ENCODE measurements around the gene PLXDC2.
A peak's percentile ranks its signal among the peaks of the same experiment; 100 is the strongest.

The PLXDC2 gene

DNA sequence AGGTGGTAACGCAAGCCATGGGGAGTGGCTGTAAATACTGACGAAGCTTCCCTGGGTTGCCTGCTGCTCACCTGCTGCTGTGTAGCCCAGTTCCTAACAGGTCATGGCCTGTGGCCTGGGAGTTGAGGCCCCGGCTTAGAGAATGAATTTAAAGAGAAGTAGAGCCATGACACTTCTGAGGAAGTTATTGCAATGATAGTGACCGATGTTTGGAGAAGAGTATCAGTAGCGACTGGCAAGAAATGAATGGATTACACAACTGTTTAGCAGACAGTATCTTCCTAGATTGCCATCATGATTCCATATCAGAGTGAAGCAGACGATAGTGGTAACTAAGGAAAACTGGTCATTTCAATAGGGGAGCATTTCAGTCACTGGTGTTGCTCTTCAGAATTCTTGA is 249.6 kb downstream of the PLXDC2 start:
- no peak for DNase-seq

DNA sequence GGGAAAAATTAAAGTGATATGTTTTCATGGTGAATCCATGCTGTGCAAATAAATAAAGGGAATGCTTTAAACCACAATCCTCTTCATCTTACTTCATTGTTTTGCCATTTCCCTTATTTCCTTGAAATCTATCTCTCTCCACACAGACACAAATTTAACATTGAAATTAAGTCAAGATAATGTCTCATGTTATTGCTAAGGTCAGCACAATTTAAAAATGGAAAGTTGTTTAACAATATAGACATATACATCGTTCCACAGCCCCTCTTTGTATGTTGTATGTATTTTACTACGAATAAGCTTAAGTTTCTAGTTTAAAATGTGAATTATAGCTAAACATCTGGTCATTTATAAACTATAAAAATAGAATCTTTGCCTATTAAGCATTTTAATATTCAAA is 256.9 kb downstream of the PLXDC2 start:
- no peak for DNase-seq

DNA sequence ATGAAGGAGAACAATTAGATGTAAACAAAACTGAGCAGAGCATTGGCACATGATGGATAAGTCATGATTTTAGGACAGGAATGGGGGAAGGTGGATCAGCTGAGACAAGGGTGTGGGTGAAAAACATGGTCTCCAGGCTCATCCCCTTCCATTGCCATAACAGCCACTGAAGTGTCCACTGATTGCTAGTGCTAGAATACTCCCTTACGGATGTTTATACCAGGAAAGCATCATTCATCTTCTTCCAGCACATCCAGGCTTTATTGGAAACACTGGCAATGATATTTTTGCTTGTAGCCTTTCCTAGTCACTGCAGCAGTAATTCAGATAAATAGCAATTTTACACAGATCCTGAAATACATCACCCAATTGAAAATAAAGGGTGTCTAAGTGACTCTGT is 259.5 kb downstream of the PLXDC2 start:
- DNase-seq: no peak

DNA sequence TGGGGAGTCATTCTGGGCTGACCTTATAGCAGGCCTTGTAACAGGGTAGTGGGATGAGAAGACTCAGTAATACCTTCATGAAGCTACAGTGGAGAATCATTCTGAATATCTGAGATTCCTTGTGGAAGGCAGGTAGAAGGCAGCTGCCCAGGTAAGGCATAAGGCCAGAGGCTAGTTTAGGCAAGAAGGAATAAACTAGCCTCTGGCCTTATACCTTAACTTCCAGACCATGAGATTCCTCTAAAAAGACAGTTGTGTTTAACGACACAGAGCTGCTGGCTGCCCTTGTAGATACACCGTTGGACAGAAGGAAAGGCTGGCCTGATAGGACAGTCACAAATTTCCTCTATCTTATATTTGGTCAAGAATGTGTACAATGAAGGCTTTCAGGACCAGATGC is 268.2 kb downstream of the PLXDC2 start:
- DNase-seq: no peak

DNA sequence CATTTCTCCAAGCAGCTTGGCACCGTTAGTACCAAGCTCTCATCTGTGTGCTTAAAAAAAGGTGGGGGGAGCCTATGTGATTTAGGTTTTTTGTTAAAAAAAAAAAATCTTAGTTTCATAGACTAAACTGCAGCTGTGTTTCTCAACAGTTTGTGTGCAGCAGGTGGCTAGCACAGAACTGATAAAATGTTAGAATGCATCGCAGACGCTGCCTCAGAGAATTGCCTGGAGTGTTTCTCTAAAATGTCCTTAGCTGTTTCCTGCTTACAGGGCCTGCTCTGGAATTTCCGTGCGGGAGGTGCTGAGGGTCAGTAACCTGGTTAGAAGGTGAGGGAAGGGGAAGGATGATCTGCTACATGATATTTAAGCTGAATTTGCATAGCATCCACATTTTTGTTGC is 268.9 kb downstream of the PLXDC2 start:
- DNase-seq: no peak

DNA sequence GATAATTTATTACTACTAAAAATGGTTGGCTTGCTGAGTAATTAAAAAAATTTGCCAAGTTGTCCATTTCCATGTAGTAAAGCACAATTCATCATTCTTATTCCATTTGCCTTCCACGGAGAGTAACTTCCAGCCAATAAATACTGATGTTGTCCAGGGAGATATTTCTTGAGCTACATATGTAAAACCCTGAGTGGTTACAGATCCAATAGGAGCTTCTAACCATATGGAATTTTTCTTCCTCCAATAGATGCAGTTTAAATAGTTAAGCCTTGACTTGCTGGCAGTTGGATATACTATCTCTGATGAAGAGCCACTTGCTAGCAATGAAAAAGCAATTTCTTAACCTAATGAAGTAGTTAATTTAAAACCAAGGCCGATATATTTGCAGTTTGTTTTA is 271.1 kb downstream of the PLXDC2 start:
- no peak for DNase-seq

DNA sequence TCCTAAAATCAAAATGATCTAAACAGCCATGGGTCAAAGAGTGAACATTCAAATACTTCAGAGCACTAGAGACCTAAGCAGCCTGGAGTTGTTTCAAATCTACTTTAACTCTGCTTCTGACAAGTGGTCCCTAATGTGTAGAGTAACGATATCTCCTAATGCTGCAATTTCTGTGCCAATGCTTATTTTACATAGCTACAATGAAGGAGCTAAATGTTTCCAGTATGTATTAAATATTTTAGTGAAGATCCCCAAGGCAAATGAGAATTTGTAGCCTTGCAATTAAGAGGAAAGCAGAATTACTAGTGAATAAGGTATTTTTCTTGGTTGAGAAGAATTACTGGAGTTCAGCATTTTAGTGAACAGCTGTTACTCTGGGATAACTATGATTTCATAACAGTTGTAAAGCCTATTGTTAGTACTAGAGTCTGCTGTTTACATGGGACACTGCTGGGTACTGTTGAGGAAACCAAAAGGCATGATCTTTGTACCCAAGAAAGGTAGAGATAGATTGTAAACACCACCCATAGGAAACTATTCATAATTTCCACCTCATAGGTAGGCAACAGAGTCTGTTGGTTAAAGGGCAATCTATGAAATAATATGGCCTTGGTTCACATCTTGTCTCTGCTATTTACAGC is 271.9 kb downstream of the PLXDC2 start:
- DNase-seq: no peak

DNA sequence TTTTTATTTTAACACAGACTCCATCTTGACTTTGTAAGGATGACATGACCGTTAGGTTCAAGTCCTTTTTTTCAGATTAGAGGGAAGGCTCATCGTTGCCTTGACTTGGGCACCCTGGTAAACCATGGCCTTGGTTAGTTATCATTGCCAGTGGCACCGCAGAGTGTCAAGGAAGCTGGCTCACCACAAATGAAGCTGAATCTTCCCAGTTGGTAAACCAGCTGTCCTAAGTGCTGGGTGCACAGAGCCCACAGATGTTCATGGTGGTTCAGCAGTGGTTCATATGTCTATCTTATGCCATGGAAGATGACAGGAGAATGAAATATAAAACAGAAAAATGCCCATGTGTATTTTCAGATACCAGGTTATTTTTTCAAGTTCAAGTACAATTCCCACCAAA is 273.6 kb downstream of the PLXDC2 start:
- DNase-seq: no peak

DNA sequence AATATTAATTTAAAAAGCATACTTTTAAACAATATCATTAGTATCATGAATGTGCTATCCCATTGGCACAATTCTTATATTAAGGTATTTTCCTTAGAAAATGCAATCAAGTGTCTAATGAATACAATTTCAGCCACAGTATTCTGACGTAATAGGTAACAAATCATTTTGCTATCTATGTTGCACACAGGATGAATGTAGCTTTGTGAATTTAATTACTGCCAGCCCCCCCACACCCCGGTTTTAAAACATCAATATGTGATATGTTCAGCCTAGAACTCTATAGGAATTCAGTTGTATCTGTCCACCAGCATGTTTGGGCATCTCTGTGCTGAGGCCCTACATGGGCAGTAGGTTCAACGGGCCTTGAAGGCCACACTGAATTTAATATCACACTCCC is 274.6 kb downstream of the PLXDC2 start:
- DNase-seq: no peak

DNA sequence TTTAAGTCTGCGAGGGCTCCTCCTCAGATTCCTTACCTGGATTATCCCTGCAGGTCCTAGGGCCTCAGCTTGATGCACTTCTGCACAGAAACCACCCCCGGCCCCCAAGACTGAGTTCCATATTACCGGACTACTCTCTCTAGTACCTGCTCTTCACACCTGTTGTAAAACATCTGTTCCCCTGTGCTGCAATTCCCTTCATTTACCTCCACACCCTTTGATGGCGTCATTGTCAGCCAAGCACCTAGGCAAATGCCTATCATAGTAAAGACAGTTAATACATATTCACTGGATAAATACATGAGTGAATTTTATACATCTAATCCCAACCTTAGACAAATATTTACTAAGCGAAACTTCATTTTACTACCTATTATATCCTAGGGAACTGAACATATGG is 275.5 kb downstream of the PLXDC2 start:
- DNase-seq: peak; percentile 45

DNA sequence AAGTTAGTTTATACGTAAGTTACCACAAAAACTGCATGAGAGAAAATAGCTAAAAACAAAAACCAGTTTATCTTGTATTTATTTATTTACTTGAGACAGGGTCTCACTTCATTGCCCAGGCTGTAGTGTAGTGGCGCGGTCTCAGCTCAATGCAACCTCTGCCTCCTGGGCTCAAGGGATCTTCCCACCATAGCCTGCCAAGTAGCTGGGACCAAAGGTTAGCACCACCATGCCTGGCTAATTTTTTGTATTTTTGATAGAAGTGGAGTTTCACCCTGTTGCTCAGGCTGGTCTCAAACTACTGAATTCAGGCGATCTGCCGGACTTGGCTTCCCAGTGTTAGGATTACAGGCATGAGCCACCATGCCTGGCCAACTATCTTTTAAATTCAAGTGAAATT is 277.4 kb downstream of the PLXDC2 start:
- DNase-seq: no peak

DNA sequence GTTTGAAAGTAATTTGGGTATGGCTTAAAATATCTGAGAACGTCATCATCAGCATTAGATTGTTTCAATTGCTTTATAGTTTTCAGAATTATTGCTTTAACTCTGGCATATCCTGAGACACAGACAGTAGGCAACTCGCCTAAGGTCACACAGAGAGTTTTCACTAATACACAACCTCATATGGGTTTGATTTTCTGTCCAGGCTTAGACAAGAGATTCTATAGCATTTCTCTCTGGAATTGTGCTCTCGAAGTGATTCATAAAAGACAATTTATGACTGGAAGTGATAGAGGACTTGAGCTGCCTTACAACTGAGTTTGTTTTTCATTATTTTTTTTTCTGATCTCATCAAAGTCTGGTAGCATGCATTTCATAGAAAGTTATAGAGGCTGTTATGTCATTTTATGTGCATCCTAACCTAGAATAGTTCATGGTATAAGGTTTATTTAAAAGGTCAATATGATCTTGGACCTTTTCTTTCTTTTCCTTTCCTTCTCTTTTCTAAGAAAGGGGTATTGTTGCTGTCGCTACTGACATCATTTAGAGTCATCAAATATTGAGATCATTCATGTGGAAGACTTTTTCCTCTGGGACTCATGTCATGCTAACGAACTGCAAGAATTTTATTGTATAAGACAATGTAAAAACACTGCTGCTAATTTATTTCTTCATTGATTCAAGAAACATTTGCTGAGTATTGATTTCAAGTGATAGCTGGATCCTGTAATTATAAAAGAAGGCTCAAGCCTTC is 278.2 kb downstream of the PLXDC2 start:
- DNase-seq: no peak

DNA sequence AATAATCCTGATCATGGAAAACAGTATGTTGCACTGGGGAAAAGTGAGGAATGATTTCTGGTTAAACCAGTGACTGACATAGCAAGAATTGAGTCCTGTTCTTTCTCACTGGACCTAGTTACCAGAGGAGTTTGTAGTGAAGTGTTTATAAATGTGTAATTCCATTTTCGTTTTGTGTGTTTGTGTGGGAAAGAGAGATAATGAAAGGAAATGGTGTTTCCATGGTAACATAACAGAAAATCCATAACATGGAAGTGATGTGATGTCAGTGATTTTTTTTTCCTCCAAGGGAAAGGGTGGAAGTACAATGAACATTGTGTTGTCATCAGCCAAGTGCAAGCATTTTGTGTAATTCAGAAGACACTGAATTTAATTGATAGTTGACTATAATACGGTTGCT is 283.9 kb downstream of the PLXDC2 start:
- no peak for DNase-seq

DNA sequence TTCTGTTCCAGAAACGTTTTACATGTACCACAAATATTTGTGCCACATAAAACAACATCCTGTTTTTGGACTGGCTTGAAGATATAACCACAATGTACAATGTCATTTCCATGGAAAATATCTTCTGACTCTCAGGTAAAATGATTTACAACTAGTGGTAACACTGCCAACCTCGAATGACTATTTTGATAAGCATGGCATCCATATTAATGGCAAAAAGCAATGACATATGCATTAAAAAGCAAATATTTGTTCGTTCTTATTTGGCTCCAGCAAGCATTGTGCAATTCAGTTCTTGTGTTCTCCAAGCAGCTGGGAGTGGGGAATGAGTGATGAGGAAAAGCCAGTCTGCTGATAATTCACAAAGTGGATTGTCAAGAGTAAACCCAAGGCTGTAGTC is 289.0 kb downstream of the PLXDC2 start:
- no peak for DNase-seq

DNA sequence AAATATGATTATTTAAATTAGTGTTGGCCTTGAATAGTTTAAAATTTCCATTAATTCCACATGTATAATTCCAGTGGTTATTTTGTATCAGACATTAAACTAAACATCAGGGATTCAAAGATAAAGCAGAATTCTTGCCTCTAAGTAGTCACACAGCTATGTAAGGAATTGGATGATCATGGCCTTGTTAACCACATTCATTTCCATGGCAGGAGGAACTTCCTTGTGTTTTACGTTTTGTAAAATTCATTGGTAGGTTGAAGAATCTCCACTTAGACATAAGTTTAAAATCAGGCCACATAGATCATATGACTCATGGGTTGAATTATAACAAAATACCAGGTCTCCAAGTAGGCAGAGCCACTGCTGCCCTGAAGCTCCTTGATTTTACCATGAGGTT is 289.7 kb downstream of the PLXDC2 start:
- DNase-seq: no peak

DNA sequence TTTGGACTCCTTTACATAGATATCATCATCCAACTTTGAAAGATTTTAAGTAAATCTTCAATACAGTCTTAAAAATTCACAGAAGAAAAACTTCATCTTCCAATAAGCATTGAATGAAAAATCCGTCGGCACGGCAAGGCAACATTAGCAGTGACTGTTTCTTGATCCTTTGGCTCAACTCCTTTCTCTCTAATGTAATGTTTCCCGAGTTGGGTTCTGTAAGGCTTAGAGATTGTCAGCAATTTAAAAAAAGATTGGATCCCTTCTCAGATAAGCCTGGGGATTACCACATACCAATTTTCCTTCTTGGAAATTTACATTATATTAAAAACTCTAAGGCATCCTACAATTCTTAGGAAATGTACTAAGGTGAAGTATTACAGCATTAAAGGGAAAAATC is 291.8 kb downstream of the PLXDC2 start:
- no peak for DNase-seq

DNA sequence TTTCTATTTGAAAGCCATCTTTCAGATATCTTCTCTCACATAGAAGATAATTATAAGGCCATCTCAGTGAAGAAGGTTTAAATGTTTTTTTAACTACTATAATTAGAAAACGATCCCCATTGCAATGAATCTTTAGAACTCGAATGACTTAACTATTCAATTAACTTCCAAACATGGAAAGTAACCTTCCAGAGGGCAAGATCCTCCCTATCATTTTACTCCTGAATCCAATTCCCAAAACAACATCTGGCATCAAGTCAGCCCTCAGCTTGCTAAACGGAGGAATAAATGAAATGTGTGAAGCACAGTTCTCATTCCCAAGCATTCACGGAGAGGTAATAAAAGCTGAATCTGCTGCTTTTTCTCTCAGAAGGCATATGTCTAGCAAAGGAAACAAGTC is 293.4 kb downstream of the PLXDC2 start:
- no peak for DNase-seq

DNA sequence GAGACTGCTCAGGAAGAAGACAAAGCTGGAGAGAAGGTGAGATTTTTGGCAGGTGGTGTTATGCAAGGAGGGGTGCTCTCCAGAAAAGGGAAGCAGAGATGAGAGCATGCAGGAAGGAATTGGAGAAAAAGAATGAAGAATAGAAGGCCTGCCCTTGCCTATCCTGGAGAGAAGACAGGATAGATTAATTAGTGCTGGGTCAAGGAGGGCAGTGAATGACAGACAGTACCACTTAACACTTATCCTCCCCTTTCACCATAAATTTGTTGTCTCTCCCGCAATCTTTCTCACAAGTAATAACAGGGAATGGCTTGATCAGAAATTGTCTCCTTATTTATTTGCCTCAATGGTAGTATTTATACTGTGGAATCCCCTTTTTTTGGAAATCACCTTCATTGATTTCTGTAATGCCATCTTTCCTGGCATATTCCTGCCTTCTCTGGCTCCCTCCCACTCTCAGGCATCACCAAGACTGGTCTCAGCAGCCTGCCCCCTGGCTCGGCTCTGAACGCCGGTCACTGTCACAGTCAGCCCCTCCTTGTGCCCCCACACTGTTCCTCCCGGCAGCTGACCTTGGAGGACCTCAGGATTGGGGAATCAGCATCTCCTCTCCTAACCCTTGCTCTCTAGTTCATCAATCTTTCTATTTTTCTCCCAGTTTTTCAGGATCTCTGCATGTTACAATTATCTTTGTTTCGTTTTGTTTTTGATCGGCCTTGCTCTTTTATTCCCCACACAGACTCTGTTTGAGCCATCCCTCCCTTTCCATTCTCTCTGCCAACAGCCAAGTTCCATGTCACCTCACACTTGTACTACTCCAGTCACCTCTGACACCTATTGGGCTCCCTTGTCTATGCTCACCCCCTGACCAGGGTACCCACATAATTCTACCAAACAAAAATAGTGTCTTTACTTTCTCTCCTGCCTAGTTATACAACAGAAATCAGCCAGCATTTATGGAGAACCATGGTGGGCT is 294.2 kb downstream of the PLXDC2 start:
- no peak for DNase-seq

DNA sequence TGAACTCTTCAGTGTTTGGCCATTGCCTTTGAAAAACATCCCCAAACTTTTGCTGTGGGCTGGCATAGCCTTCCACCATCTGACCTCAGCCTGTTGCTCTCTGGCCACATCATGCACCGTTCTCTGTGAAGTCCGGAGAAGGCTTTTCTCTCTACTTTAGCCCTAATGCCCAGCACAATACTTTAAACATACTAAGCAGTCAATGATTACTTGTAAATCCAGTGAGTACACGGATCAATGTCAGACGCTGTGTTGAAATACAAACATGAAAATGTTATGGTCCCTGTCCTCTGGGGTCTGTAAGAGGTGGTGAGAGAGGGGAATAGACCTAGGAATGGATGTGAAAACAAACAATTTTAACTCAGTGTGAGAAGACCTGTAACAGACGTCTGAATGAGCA is 297.9 kb downstream of the PLXDC2 start:
- no peak for DNase-seq

DNA sequence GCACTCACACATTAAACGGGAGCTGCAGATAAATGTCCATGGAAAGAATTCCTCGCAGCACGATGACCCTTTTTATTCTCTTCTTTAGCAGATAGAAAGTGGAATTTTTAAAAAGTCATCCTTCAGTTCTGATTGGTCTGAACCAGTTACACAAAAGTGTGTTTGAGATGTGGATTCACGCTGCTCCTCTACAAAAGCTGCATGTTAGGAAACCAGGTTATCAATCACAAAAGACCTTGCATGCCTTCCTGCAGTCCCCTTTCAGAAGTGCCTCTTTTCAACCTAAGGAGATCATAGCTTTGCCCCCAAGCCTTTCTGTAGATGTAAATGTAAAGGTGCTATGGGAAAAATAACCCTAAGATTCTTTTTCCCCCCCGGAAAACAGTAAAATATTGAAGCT is 299.7 kb downstream of the PLXDC2 start:
- no peak for DNase-seq

DNA sequence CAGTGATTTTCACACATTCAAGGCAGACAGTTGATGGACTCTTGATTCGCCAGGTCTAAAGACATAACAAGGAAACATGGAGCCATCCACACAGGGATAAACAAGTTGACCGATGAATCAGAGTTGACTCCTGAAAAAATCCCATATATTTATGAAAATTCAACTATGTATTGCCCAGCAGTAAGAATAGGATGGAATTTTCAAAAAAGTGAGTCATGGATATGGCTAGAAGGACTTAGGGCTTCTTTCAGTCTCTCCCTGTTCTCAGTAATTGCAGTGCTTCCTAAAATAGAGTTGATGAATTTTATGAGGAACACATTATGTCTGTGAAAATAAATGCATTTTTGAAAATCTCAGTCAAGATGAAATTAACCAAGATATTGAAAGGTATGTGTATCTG is 301.2 kb downstream of the PLXDC2 start:
- DNase-seq: no peak

DNA sequence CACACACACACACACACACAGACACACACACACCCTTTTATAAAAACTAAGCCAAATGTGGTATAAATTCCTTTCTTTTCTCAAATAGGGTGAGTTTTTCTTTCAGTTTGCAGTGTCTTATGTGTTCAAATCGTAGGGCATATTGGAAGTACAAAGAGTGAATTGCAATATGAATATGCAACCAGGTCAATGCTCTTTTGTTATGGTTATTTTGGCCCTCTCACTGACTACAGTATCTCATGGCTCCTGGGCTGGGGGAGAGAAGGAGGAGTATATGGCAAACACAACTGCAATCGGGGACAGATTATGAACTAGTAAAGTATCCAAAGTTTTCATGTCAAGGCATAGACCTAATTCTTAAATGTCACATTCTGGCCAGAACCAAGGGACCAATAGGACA is 301.9 kb downstream of the PLXDC2 start:
- no peak for DNase-seq

DNA sequence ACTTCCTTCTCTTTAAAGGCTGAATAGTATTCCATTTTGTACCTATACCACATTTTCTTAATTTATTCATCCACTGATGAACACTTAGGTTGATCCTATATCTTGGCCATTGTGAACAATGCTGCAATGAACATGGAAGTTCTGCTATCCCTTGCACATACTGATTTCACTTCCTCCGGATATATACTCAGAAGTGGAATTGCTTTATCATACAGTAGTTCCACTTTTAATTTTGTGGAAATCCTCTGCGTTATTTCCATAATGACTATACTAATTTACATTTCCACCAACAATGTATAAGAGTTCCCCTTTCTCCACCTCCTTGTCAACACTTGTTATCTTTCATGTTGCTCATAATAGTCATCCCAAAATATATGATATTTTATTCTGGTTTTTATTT is 312.6 kb downstream of the PLXDC2 start:
- no peak for DNase-seq

DNA sequence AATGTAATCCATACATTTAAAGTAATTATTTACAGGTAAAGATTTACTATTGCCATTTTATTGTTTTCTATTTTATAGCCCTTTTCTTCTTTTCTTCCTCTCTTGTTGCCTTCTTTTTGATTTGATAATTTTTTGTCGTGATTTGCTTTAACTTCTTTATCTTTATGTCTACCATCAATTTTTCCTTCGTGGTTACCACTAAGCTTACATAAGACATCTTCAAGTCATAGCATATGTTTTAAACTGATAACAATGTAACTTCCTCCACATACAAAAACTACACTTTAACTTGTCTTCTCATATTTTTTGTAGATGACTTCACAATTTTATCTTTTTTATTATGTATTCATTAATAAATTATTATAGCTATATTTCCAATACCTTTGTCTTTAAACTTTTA is 316.6 kb downstream of the PLXDC2 start:
- DNase-seq: no peak
